ENCODE data around the gene R3HDM2.
"Not testable (repeated sequence)": the region's sequence is repeated elsewhere in the genome, so short reads cannot be mapped to it uniquely, and the experiment has no call there.

R3HDM2 gene

DNA sequence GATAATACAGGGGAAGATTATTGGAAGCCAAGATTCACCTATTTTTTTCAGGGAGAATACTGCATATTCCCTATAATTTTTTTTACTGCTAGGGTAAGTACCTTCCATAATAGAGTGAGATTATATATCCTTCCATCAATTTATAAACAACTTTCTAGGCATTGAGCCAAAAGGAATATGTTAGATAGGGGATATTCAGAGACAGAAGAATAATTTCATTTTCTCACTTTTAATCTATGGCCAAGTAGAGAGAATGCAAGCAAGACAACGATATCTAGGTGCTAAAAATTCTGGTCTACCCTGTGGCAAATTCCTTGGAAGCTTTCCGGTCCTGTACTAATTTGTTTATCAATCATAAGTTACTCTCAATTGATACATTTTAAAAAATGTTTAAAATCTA is 110.2 kb downstream of the R3HDM2 start:
- no peak for DNase-seq

DNA sequence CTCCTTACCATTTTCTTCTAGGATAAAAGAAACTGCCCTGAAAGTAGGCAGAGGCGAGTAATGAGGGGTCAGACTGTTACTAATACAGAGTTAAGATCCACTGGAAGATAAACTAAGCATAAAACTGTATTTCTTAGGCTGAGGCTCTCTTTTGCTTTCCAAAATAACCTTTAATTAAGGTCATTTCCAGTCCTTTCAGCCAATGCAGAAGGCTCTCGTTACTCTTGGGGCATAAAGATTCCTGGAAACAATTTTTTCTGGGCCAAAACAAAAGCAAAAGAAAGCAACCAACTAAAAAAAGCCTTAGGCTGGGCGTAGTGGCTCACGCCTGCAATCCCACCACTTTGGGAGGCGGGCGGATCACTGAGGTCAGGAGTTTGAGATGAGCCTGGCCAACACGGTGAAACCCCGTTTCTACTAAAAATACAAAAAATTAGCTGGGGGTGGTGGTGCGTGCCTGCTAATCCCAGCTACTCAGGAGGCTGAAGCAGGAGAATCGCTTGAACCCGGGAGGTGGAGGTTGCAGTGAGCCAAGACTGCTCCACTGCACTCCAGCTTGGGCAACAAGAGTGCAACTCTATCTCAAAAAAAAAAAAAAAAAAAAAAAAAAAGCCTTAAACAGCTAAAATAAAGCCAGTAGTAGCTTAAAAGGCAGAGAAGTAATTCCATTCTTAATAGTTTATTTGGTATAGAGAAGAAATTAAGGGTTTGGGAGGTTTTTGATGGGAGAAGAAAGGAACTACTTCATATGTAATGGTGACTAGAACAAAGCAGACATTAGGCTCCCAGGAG is 111.0 kb downstream of the R3HDM2 start:
- DNase-seq = no peak

DNA sequence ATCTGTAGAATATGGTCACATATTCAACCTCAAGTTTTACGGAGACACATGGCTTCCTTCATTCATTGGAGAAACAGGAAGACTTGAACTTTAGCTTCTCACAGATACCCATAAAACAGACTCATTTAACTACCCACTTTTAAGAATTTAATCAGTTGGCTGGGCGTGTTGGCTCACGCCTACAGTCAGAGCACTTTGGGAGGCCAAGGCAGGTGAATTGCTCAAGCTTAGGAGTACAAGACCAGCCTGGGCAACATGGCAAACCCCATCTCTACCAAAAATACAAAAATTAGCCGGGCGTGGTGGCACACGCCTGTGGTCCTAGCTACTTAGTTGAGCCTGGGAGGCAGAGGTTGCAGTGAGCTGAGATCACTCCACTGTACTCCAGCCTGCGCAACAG is 115.2 kb downstream of the R3HDM2 start:
- DNase-seq = no peak

DNA sequence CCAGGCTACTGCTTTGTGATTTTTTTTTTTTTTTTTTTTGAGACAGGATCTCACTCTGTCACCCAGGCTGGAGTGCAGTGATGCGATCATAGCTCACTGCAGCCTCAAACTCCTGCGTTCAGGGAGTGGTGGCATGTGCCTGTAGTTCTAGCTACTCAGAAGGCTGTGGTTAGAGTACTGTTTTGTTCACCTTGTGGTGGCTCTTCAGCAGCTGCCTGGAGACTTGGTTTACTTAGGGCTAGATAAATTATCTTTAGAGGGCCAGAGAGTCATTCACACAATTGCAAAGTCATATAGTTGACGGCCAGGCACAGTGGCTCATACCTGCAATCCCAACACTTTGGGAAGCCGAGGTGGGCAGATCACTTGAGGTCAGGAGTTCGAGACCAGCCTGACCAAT is 118.6 kb downstream of the R3HDM2 start:
- DNase-seq = not testable (repeated sequence)

DNA sequence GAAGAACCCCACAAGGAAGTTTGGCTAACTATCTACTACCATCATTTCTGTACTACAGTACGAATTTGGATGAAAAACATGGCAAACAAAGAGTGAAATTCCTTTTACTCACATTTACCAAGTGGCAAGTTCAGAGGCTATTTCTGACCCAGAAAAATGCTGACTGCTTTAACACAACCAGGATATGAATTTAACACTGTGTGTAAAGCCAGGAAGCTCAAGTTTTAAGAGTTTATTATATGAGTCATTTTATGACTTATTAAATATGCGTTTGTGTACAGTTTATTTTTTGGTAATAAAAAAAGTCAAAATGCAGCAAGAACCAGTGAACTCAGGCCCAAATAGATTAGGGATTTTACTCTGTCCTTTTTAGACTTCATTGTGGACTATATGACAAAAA is 121.4 kb downstream of the R3HDM2 start:
- DNase-seq = no peak

DNA sequence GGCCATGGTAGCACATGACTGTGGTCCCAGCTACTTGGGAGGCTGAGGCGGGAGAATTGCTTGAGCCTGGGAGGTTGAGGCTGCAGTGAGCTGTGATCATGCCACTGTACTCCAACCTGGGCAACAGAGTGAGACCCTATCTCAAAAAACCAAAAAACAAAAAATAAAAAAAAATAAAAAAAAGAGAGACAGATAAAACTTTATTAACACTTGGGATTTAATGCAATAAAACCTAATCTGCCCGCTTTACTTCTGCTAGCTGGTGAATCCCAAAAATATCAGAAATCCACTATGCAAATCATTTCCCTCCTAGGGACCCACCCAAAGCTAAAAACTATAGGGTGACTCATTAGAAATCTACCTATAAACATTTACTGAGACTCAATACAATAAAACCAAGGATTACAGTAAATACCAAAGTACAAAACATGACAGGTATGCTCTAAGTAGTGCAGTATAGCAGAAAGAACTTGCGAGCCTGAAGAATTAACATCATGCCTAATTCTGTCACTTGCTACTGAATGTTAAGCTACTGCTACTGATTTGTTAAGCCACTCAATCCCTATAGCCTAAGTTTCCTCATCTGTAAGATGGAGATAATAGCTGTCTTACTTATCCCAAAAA is 129.8 kb downstream of the R3HDM2 start:
- no peak for DNase-seq

DNA sequence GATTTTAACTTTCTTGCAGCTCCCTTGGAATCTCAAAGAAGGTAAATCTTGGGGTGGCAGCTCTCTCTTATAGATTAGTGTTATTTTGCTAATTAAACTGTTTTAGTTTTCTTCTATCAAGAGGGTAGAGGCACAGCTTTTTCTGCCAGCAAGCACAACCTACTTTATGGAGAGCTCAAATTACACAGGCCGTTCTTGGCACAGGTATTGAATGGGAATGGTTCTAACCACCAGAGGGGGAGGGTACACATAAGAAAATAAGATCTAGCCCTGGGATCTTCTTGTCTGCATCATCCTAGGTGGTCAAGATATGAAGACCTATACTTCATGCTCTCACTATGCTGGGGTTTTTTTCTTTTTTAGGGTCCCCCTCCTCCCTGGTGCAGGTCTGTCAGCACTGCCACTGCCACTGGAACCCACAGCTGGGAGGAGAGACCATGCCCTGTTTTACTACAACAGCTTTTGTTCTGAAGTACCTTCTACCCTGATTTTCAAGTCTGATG is 131.3 kb downstream of the R3HDM2 start:
- no peak for DNase-seq

DNA sequence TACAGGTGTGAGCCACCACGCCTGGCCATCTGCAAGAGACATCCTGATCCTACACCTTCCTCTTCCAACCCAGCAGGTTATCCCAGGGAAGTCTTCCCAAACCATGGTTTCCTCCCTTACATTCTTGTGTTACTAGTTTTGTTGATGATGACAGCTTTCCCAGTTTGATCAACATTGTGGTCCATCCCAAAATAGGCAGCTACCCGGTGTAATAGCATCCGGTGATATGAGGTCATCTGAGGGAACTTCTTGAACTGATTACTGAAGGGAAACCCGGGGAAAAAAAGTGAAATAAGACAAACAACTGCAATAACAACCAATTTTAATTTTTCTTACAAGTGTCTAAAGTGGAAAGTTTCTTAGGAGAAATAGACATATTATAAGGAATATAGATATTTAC is 134.6 kb downstream of the R3HDM2 start:
- no peak for DNase-seq

DNA sequence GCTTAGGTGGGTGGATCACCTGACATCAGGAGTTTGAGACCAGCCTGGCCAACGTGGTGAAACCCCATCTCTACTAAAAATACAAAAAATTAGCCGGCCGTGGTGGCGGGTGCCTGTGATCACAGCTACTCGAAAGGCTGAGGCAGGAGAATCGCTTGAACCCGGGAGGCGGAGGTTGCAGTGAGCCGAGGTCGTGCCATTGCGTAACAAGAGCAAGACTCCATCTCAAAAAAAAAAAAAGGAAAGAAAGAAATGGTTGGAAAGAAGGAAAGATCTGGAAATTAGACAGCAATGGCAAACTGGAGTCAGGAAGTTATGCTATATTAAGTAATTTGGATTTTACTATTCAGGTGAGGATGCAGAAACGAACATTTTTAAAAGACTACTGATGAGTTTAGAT is 148.8 kb downstream of the R3HDM2 start:
- not testable (repeated sequence) for DNase-seq

DNA sequence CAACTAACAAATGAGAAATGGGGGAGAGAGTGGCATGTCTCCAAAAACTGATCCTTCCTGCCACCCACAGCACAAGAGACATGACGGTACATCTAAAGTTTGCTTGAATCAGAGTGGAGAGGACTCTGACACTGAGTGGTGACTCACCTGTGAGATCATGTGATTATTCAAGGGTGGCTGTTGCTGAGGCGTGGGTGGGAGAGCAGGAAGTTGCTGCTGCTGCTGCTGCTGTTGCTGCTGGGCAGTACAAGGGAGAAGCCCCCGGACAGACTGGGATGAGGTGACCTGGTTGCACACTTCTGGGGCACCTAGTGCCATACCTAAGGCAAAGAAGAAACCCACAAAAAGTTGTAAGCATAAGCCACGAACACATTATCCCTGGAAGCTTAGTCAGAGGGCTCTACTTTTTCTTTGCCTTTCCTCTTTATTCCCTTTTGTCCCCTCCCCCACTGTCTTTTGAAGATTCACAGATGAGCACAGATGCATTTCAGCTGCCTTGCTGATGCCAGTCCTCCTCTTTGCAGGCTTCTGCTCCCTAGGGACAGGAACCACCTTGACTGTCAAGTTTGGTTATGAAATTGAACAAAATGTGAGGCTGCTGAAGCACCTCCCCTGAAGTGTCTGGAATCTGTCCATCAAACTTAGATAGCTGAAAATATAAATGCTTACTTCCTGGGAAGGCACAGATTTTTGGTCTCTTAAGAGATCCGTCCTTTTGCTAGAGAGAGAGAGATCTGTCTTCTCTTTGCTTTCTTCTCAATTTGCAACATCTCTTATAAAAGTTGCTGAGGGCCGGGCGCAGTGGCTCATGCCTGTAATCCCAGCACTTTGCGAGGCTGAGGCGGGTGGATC is 150.4 kb downstream of the R3HDM2 start:
- DNase-seq = peak; percentile 53

DNA sequence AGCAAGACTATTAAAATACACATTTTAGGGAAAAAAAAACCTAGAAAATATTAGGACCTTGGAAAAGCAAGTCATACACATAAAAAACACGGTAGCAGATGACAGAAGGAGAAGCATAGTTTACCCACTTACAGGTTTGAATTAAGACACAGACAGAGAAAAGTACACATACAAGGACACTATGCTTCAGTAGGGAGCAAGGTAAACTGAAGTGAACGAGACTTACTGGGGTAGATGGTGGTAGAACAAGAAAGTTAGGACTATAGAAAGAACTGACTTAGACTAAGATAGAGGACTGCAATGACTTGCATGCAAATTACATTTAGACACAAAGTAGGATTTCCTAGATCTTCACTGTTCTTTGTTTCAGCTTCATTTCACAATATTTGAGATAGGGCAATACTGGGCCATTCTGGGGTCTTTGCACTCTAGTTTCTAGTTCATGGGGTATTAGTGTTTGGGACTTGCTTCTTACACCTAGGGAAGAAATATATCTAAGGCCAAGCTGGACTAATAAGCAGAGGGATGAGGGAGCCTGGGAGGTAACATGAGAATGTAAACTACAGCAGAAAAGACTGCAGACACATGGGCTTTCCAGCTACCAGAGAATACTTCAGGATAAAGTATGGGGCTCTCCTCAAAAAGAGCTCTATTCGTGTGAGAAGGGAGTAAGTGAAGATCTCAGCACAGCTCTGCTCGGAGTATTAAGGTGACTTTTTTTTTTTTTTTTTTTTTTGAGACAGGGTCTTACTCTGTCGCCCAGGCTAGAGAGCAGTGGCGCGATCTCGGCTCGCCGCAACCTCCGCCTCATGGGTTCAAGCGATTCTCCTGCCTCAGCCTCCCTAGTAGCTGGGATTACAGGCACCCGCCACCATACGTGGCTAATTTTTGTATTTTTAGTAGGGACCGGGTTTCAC is 152.1 kb downstream of the R3HDM2 start:
- no peak for DNase-seq

DNA sequence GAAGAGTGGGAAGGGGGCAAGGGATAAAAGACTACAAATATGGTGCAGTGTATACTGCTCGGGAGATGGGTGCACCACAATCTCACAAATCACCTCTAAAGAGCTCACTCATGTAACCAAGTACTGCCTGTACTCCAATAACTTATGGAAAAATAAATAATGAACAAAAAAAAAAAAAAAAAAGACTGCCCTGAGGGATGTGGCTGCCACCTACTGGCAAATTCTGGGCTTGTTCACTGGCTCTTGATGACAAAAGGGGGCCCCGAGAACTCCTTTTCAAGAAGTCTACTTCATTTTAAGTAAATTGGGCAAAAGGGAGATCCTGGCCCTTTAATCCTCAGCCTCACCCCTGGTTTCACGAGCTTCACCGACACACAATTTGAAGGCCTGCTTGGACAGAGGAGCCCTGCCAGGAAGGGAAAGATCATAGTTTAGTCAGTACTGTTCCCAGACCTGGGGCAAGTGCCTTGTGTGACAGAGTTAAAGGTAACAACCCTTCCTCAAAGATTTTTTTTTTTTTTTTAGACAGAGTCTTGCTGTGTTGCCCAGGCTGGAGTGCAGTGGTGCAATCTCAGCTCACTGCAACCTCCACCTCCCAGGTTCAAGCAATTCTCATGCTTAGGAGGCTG is 153.8 kb downstream of the R3HDM2 start:
- no peak for DNase-seq

DNA sequence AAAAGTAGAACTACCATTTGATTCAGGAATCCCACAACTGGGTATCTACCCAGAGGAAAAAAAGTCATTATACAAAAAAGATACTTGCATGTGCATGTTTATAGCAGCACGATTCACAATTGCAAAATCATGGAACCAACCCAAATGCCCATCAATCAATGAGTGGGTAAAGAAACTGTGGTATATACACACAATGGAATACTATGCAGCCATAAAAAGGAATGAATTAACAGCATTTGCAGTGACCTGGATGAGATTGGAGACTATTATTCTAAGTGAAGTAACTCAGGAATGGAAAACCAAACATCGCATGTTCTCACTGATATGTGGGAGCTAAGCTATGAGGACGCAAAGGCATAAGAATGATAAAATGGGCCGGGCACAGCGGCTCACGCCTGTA is 154.6 kb downstream of the R3HDM2 start:
- not testable (repeated sequence) for DNase-seq

DNA sequence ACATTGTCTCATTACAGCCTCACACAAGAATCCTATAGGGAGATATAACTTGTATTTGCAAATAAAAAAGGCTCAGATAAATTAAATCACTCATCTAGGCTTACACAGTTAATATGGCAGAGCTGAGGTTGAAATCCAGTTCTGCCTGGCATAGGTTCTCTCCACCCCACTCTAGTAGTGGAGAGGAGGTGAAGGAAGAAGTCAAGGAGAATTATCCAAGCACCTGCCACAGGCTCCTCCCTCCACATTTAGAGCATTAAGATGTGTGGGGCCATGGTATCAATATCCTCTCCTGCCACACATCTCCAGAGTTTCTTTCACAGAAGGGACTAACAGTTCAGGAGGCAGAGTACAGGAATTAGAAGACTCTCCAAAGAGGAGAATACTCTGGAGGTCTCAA is 157.3 kb downstream of the R3HDM2 start:
- DNase-seq = no peak

DNA sequence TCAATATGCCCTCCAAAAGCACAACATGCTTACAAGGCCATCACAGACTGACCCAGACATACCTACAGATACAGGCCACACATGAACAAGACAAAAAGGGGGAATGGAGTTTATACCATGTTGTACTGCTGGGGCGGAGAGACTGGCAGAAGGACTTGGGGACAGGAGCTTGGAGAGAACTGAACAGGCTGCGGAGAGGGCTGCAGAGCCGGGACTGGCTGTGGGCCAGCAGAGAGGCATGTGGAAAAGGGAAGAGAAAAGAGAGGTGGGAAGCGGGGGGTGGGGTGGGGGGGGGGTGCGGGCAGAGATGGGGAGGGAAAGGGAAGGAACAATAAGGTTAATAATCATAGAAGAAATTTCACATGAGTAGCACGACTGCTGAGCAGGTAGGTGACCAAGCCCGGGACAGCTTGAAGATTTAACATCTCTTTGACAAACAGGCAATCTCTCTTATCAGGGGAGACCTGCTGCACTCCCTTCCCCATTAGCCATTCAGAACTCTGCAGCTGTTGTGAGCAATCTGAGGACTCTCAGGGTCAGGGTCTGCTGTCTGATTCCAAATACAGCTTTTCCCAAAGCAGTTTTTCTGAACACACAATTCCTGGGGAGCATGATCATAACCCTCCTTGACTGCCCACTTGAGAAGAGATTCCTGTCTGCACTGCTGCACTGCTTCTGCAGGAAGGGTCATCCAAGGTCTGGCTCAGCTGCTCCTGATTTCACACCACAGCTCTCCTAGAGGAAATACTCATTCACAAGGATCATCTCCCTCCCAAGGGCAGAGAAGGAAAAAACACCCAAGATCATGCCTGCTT is 158.3 kb downstream of the R3HDM2 start:
- DNase-seq = no peak

DNA sequence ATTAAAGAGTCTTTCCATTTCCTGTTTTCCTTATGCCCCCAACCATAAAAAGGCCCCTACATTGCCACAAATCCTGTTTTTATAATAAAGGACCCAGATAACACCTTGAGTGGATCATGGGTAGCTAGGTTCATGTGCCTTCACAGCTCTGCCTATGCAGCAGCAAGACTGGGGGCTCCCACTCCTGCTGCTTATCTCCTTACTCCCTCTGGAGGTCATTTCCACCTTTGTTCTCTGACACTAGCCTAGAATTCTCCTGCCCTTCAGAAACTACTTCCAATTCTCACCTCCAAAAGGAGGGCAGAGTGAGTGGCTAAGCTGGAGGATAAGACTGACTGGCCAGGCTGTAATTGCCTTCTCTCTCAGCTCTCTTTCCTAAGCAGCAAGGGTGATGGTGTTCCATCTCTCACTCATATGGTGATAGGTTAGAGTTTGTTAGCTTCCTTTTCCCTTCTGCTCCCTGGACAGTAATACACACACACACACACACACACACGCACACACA is 159.8 kb downstream of the R3HDM2 start:
- DNase-seq = no peak

DNA sequence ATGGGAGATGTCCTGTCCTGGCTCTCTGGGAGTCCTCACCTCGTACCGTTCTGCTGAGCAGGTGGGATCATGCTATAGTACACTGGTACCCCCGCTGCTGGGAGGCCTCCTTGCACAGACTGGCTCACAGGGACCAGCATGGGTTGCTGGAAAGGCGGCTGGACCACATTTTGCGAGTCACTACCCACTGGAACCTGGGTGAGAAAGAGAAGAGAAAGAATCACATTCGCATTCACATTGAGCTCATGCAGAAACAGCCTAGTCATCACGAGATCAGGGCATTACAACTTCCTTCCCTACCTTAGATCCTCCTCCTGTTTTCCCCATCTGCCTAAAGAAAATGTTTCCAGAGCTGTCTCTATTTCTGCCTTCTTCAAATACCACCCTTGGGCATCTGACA is 162.6 kb downstream of the R3HDM2 start:
- DNase-seq = no peak

DNA sequence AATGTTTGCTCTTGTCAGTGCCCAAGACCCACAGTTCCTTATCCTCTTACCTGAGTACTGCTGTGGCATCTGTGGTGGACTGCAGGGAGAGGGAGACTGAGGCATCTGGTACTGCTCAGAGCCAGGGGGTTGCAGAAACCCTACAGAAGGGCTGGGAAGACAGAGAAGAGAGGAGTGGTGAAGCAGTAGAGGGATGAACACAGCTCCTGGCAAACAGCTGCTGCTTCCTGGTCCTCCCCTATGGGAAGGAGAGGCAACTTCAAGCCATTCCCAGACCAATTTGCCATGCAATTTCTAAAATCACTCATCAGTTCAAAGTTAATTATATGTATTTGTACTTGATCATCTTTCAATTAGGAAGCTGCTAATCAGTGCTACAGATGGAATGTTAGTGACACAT is 164.2 kb downstream of the R3HDM2 start:
- no peak for DNase-seq

DNA sequence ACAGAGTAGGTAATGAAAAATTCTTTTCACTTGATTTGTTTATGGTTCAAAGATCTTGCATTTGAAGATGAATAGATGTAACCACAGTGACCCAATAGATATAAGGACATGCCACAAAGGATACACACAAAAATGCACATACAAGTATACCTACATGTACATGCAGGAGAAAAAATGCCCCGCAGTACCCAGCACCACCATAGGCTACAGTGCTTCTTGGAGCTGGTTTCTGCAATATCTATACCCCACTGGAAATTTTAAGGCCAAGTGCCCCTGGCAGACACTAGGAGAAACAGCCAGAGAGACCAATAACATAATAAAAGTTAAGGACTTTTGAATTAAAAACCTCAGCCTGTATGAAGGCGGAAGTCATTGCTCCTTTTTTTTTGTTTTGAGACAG is 167.7 kb downstream of the R3HDM2 start:
- DNase-seq = no peak

DNA sequence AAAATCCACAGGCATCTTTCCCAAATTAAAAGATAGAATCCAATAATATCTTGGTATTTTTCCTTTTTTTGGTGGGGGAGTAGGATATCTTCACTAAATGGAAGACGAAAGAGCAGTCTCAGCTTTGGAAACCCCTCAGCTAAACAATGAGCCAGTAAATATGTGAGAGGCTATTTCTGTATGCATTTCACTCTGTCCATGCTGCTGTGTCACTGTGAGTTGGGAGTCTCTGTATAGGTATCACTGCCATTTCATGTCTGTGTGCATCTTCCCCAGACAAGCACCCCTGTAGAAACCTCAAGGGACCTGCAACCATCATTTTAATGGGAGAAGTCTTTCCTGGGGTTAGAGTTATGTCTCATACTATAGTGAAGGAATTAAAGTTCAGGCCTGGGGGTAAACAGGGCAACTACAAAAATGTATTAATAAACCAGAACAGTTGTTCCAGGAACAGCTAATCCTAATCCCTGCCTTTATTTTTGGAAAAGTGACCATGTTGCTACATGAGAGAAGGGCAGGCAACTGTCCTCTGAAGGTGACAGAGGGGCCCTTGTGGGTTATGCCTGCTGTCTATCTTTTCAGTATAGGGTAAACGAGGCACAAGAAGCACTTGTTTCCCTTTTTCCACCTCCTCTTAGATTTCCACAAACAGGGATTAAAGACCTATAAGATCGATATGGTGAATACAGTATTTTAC is 168.6 kb downstream of the R3HDM2 start:
- DNase-seq = no peak

Measured in activated CD4-positive, alpha-beta T cell treated with anti-CD3 and anti-CD28 coated beads for 1 hour (primary cell).